Effector CD4-positive, alpha-beta T cell (primary cell): ENCODE data around the gene EMP2.
"Not testable (repeated sequence)": the region's sequence is repeated elsewhere in the genome, so short reads cannot be mapped to it uniquely, and the experiment has no call there.

ENCODE experiments used
- DNase-seq: peaks from one replicate; pipeline ENCODE4 v3.0.0-alpha.2; 2020

EMP2 gene

GRCh38 chr16:10547708-10548107 lies 32.7 kb downstream of the EMP2 start:
- DNase-seq = no peak

- no peak for DNase-seq
Observed at GRCh38 chr16:10543231-10543977, 37.0 kb downstream of the EMP2 start.

- DNase-seq = no peak
Observed at GRCh38 chr16:10541366-10541765, 39.0 kb downstream of the EMP2 start.

- no peak for DNase-seq
Observed at GRCh38 chr16:10539793-10540192, 40.6 kb downstream of the EMP2 start.

GRCh38 chr16:10539236-10539635 lies 41.2 kb downstream of the EMP2 start:
- no peak for DNase-seq

GRCh38 chr16:10538583-10538982 lies 41.8 kb downstream of the EMP2 start:
- no peak for DNase-seq

GRCh38 chr16:10537946-10538345 lies 42.5 kb downstream of the EMP2 start:
- no peak for DNase-seq

- no peak for DNase-seq
Observed at GRCh38 chr16:10536814-10537389, 43.5 kb downstream of the EMP2 start.

GRCh38 chr16:10536328-10536727 lies 44.1 kb downstream of the EMP2 start:
- not testable (repeated sequence) for DNase-seq

- no peak for DNase-seq
Observed at GRCh38 chr16:10535461-10535860, 44.9 kb downstream of the EMP2 start.

GRCh38 chr16:10534748-10535147 lies 45.6 kb downstream of the EMP2 start:
- DNase-seq = no peak

GRCh38 chr16:10533612-10534011 lies 46.8 kb downstream of the EMP2 start:
- not testable (repeated sequence) for DNase-seq

GRCh38 chr16:10531582-10531981 lies 48.8 kb downstream of the EMP2 start:
- no peak for DNase-seq

- no peak for DNase-seq
Observed at GRCh38 chr16:10530685-10531084, 49.7 kb downstream of the EMP2 start.

GRCh38 chr16:10529895-10530669 lies 50.3 kb downstream of the EMP2 start:
- DNase-seq = no peak

- no peak for DNase-seq
Observed at GRCh38 chr16:10528635-10529034, 51.8 kb downstream of the EMP2 start.

- no peak for DNase-seq
Observed at GRCh38 chr16:10526962-10527361, 53.4 kb downstream of the EMP2 start.

GRCh38 chr16:10525214-10525825 lies 55.1 kb downstream of the EMP2 start:
- no peak for DNase-seq

GRCh38 chr16:10522966-10523365 lies 57.4 kb downstream of the EMP2 start:
- no peak for DNase-seq

- peak; percentile 11 for DNase-seq
Observed at GRCh38 chr16:10521681-10522274, 58.6 kb downstream of the EMP2 start.

- no peak for DNase-seq
Observed at GRCh38 chr16:10520869-10521578, 59.4 kb downstream of the EMP2 start.
